ENCODE results near the gene RBM23. TPM values are rescaled to one million over a fixed set of nuclear protein-coding genes. Genes with fewer than 3 reads are reported as not detected.
"Not testable (repeated sequence)": the region's sequence is repeated elsewhere in the genome, so short reads cannot be mapped to it uniquely, and the experiment has no call there.

Gene RBM23
- total and polyA plus RNA-seq, 3 experiments from 2014 or later, result 50.3 to 88.8 (median 83.6) TPM

GRCh38 chr14:22915886-22916521 is 2.9 kb downstream of the RBM23 start:
- Histone ChIP-seq H3K9me3 (ENCODE audit: low read length) (no peaks in the 10 kb centered on the region), H3K4me3 (ENCODE audit: low read length) (no peak overlapping the region), H3K27me3 (ENCODE audit: insufficient read depth, low read length, poor library complexity, severe bottlenecking) (no peaks in the 10 kb centered on the region), H3K36me3 (ENCODE audit: insufficient read depth, low read length) (peaks cover 10% of the 10 kb centered on the region), H3K27ac (ENCODE audit: low read depth, low read length) (no peak overlapping the region), H3K4me1 (ENCODE audit: insufficient read depth, low read length) (peaks cover 35% of the 10 kb centered on the region)
- CTCF ChIA-PET, result interaction anchor here (0.6 to 1.6 kb wide), 4 partner anchors 15 to 153 kb away, joined by 3 to 5 read pairs (median 3); no protein-coding TSS in a partner anchor
- Mint-ChIP-seq H3K27me3 (peaks cover 0 to 7% of the 10 kb centered on the region in 2 donors), H3K27ac (peak overlapping the region in 4 of 8 donors; percentile 67 to 100 (median 76)), H3K4me1 (peaks cover 49 to 77% (median 64%) of the 10 kb centered on the region in 3 donors), H3K4me3 (peak overlapping the region in 5 of 7 donors; percentile 3 to 92 (median 12)), H3K9me3 (peaks cover 0 to 3% (median 0%) of the 10 kb centered on the region in 5 donors), H3K36me3 (peaks cover 0 to 54% (median 4%) of the 10 kb centered on the region in 3 donors)
- DNase-seq, result no peak
- POLR2A ChIA-PET, result no interaction called here

GRCh38 chr14:22914836-22915235 is 4.1 kb downstream of the RBM23 start:
- peaks cover 31% of the 10 kb centered on the region for H3K4me1 ChIP-seq (ENCODE audit: insufficient read depth, low read length)
- peak overlapping the region in 2 of 8 donors; percentile 50 to 54 for H3K27ac Mint-ChIP-seq
- H3K36me3 ChIP-seq (ENCODE audit: insufficient read depth, low read length); H3K9me3 Mint-ChIP-seq; H3K4me3 ChIP-seq (ENCODE audit: low read length); H3K27me3 Mint-ChIP-seq; H3K27ac ChIP-seq (ENCODE audit: low read depth, low read length); DNase-seq; H3K27me3 ChIP-seq (ENCODE audit: insufficient read depth, low read length, poor library complexity, severe bottlenecking); H3K9me3 ChIP-seq (ENCODE audit: low read length); POLR2A ChIA-PET: not testable (repeated sequence)
- peaks cover 46 to 73% (median 60%) of the 10 kb centered on the region in 3 donors for H3K4me1 Mint-ChIP-seq
- H3K36me3 Mint-ChIP-seq, result peaks cover 0 to 55% (median 4%) of the 10 kb centered on the region in 3 donors
- CTCF ChIA-PET, result interaction anchor here (1.0 kb wide), 1 partner anchor 92 kb away, joined by 4 read pairs; no protein-coding TSS in a partner anchor
- peak overlapping the region in 1 of 7 donors; percentile 49 for H3K4me3 Mint-ChIP-seq

GRCh38 chr14:22910916-22911315 is 8.0 kb downstream of the RBM23 start:
- no peaks in the 10 kb centered on the region for H3K9me3 Mint-ChIP-seq
- no peak overlapping the region for H3K4me3 ChIP-seq (ENCODE audit: low read length)
- peaks cover 20% of the 10 kb centered on the region for H3K36me3 ChIP-seq (ENCODE audit: insufficient read depth, low read length)
- H3K9me3 ChIP-seq (ENCODE audit: low read length), result no peaks in the 10 kb centered on the region
- peaks cover 21 to 46% (median 30%) of the 10 kb centered on the region in 3 donors for H3K4me1 Mint-ChIP-seq
- DNase-seq, result no peak
- peak overlapping the region in 1 of 8 donors; percentile 45 for H3K27ac Mint-ChIP-seq
- H3K36me3 Mint-ChIP-seq, result peaks cover 12 to 63% (median 18%) of the 10 kb centered on the region in 3 donors
- H3K27ac ChIP-seq (ENCODE audit: low read depth, low read length), result no peak overlapping the region
- ChIA-PET POLR2A (interaction anchor here (0.6 kb wide), 1 partner anchor 38 kb away, joined by 3 read pairs; no protein-coding TSS in a partner anchor), CTCF (interaction anchor here (0.8 kb wide), 1 partner anchor 9 kb away, joined by 3 read pairs; no protein-coding TSS in a partner anchor)
- peaks cover 8% of the 10 kb centered on the region for H3K4me1 ChIP-seq (ENCODE audit: insufficient read depth, low read length)
- no peaks in the 10 kb centered on the region for H3K27me3 Mint-ChIP-seq
- no peaks in the 10 kb centered on the region for H3K27me3 ChIP-seq (ENCODE audit: insufficient read depth, low read length, poor library complexity, severe bottlenecking)
- H3K4me3 Mint-ChIP-seq, result no peak overlapping the region

GRCh38 chr14:22908601-22909000 is 10.3 kb downstream of the RBM23 start:
- Mint-ChIP-seq H3K9me3 (no peaks in the 10 kb centered on the region), H3K4me1 (peaks cover 19 to 32% (median 25%) of the 10 kb centered on the region in 3 donors), H3K27ac (no peak overlapping the region), H3K27me3 (no peaks in the 10 kb centered on the region), H3K36me3 (peaks cover 26 to 76% (median 33%) of the 10 kb centered on the region in 3 donors), H3K4me3 (no peak overlapping the region)
- no peaks in the 10 kb centered on the region for H3K9me3 ChIP-seq (ENCODE audit: low read length)
- no peak overlapping the region for H3K27ac ChIP-seq (ENCODE audit: low read depth, low read length)
- peaks cover 6% of the 10 kb centered on the region for H3K4me1 ChIP-seq (ENCODE audit: insufficient read depth, low read length)
- ChIA-PET POLR2A (no interaction called here), CTCF (no interaction called here)
- DNase-seq, result no peak
- H3K4me3 ChIP-seq (ENCODE audit: low read length), result no peak overlapping the region
- H3K36me3 ChIP-seq (ENCODE audit: insufficient read depth, low read length), result peaks cover 43% of the 10 kb centered on the region
- H3K27me3 ChIP-seq (ENCODE audit: insufficient read depth, low read length, poor library complexity, severe bottlenecking), result no peaks in the 10 kb centered on the region

- Mint-ChIP-seq H3K27me3 (no peaks in the 10 kb centered on the region), H3K4me1 (peaks cover 17 to 25% (median 22%) of the 10 kb centered on the region in 3 donors), H3K4me3 (no peak overlapping the region), H3K36me3 (peaks cover 26 to 82% (median 32%) of the 10 kb centered on the region in 3 donors), H3K9me3 (no peaks in the 10 kb centered on the region), H3K27ac (no peak overlapping the region)
- ChIA-PET CTCF (interaction anchor here (0.9 to 1.7 kb wide), 3 partner anchors 11 to 337 kb away, joined by 4 to 6 read pairs (median 4); no protein-coding TSS in a partner anchor), POLR2A (no interaction called here)
- no peak for DNase-seq
- Histone ChIP-seq H3K9me3 (ENCODE audit: low read length) (no peaks in the 10 kb centered on the region), H3K36me3 (ENCODE audit: insufficient read depth, low read length) (peaks cover 51% of the 10 kb centered on the region), H3K4me3 (ENCODE audit: low read length) (no peak overlapping the region), H3K27me3 (ENCODE audit: insufficient read depth, low read length, poor library complexity, severe bottlenecking) (no peaks in the 10 kb centered on the region), H3K4me1 (ENCODE audit: insufficient read depth, low read length) (peaks cover 4% of the 10 kb centered on the region), H3K27ac (ENCODE audit: low read depth, low read length) (no peak overlapping the region)
Measured at GRCh38 chr14:22907429-22907828, 11.5 kb downstream of the RBM23 start.

DNA sequence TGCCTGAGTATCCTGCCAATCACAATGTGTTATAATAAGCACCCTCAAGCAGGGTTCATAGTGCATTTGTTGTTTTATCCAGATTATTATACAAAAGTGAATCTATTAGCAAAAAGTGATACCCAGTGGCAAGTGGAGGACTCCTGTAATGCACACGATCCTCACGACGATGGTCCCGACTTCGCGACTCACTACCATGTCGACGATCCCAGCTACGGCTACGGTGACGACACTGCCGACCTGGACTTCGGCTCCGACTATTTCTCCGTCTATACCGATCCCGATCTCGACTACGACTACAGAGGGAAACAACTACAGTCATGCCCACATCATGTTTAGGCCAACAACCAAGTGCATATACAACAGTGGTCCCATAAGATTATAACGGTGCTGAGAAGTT is 12.9 kb downstream of the RBM23 start:
- H3K4me3 ChIP-seq (ENCODE audit: low read length), result no peak overlapping the region
- no peaks in the 10 kb centered on the region for H3K9me3 ChIP-seq (ENCODE audit: low read length)
- H3K27me3 ChIP-seq (ENCODE audit: insufficient read depth, low read length, poor library complexity, severe bottlenecking), result no peaks in the 10 kb centered on the region
- ChIA-PET CTCF (interaction anchor here (1.0 to 1.1 kb wide), 2 partner anchors 34 to 83 kb away, joined by 3 to 4 read pairs; no protein-coding TSS in a partner anchor), POLR2A (no interaction called here)
- H3K36me3 ChIP-seq (ENCODE audit: insufficient read depth, low read length), result peaks cover 61% of the 10 kb centered on the region
- Mint-ChIP-seq H3K27me3 (no peaks in the 10 kb centered on the region), H3K9me3 (no peaks in the 10 kb centered on the region), H3K4me3 (no peak overlapping the region), H3K36me3 (peaks cover 26 to 84% (median 34%) of the 10 kb centered on the region in 3 donors), H3K4me1 (peaks cover 7 to 12% (median 10%) of the 10 kb centered on the region in 3 donors), H3K27ac (peak overlapping the region in 1 of 8 donors; percentile 25)
- H3K4me1 ChIP-seq (ENCODE audit: insufficient read depth, low read length), result no peaks in the 10 kb centered on the region
- no peak overlapping the region for H3K27ac ChIP-seq (ENCODE audit: low read depth, low read length)
- DNase-seq, result no peak

- Mint-ChIP-seq H3K27ac (no peak overlapping the region), H3K27me3 (no peaks in the 10 kb centered on the region), H3K9me3 (no peaks in the 10 kb centered on the region), H3K4me1 (peaks cover 8 to 11% (median 10%) of the 10 kb centered on the region in 3 donors), H3K36me3 (peaks cover 26 to 84% (median 34%) of the 10 kb centered on the region in 3 donors), H3K4me3 (no peak overlapping the region)
- no peak for DNase-seq
- H3K4me3 ChIP-seq (ENCODE audit: low read length), result no peak overlapping the region
- peaks cover 4% of the 10 kb centered on the region for H3K4me1 ChIP-seq (ENCODE audit: insufficient read depth, low read length)
- H3K27ac ChIP-seq (ENCODE audit: low read depth, low read length), result no peak overlapping the region
- no peaks in the 10 kb centered on the region for H3K9me3 ChIP-seq (ENCODE audit: low read length)
- no peaks in the 10 kb centered on the region for H3K27me3 ChIP-seq (ENCODE audit: insufficient read depth, low read length, poor library complexity, severe bottlenecking)
- CTCF ChIA-PET, result interaction anchor here (0.9 to 1.1 kb wide), 3 partner anchors 24 to 83 kb away, joined by 3 to 4 read pairs (median 3); partner anchors contain the start of gene PRMT5
- POLR2A ChIA-PET, result no interaction called here
- peaks cover 63% of the 10 kb centered on the region for H3K36me3 ChIP-seq (ENCODE audit: insufficient read depth, low read length)
Measured at GRCh38 chr14:22905627-22906026, 13.3 kb downstream of the RBM23 start.

GRCh38 chr14:22903742-22904087 is 15.2 kb downstream of the RBM23 start:
- CTCF ChIA-PET, result interaction anchor here (0.7 to 6.4 kb wide), 7 partner anchors 16 to 342 kb away, joined by 3 to 70 read pairs (median 9); partner anchors contain the start of gene LRP10
- H3K4me1 Mint-ChIP-seq, result peaks cover 5 to 10% (median 8%) of the 10 kb centered on the region in 3 donors

More at GRCh38 chr14:22903742-22904087, 15.2 kb downstream of the RBM23 start:
- peaks cover 54% of the 10 kb centered on the region for H3K36me3 ChIP-seq (ENCODE audit: insufficient read depth, low read length)
- no peak overlapping the region for H3K4me3 Mint-ChIP-seq
- H3K36me3 Mint-ChIP-seq, result peaks cover 20 to 75% (median 30%) of the 10 kb centered on the region in 3 donors
- no peak overlapping the region for H3K4me3 ChIP-seq (ENCODE audit: low read length)
- POLR2A ChIA-PET, result interaction anchor here (1.1 kb wide), 1 partner anchor 15 kb away, joined by 3 read pairs; the partner anchor contains the start of gene RBM23
- H3K4me1 ChIP-seq (ENCODE audit: insufficient read depth, low read length), result peaks cover 7% of the 10 kb centered on the region
- peak overlapping the region in 1 of 8 donors; percentile 66 for H3K27ac Mint-ChIP-seq
- H3K9me3 Mint-ChIP-seq, result no peaks in the 10 kb centered on the region
- no peak overlapping the region for H3K27ac ChIP-seq (ENCODE audit: low read depth, low read length)
- DNase-seq, result no peak
- H3K27me3 ChIP-seq (ENCODE audit: insufficient read depth, low read length, poor library complexity, severe bottlenecking), result no peaks in the 10 kb centered on the region
- H3K27me3 Mint-ChIP-seq, result no peaks in the 10 kb centered on the region
- H3K9me3 ChIP-seq (ENCODE audit: low read length), result no peaks in the 10 kb centered on the region

All from CD8-positive, alpha-beta memory T cell (primary cell).